Sigmoid colon (tissue), 7 donors: ENCODE measurements around the gene POLR1C. TPM values are rescaled to one million over a fixed set of nuclear protein-coding genes. Genes with fewer than 3 reads are reported as not detected.

ENCODE experiments used
- DNase-seq: peaks from one replicate; pipeline ENCODE4 v3.0.0-alpha.2; 2019
- H3K27ac ChIP-seq, 4 donors: fragments of 200-600 bp; sonication (generic); one replicate each; pipeline ENCODE4 v1.5.1; 2016 to 2019; ENCODE audit warnings: mild to moderate bottlenecking in 1 of 4
- H3K27me3 ChIP-seq, 3 donors: fragments of 200-600 bp; sonication (generic); one replicate each; pipeline ENCODE4 v1.5.1; 2019; ENCODE audit warnings: mild to moderate bottlenecking in 1 of 3
- H3K36me3 ChIP-seq, 4 donors: fragments of 200-600 bp; sonication (generic); one replicate each; pipeline ENCODE4 v1.5.1; 2016 to 2019
- H3K4me1 ChIP-seq, 4 donors: fragments of 200-600 bp; sonication (generic); one replicate each; pipeline ENCODE4 v1.5.1; 2017 to 2019
- H3K4me3 ChIP-seq, 4 donors: fragments of 200-600 bp; sonication (generic); one replicate each; pipeline ENCODE4 v1.5.1; 2017 to 2019; ENCODE audit warnings: mild to moderate bottlenecking in 2 of 4, moderate library complexity in 1 of 4
- H3K9me3 ChIP-seq, 4 donors: fragments of 200-600 bp in 3 of 4; sonication (generic) in 3 of 4; one replicate each; pipeline versions ENCODE4 v1.5.1 to v1.6.1; 2013 to 2019
- CTCF ChIP-seq, 4 experiments: fragments of 450-650 bp in 3 of 4; fragments of 200-600 bp in 1 of 4; IDR thresholded peaks; one replicate each; pipeline ENCODE4 v1.5.1; 2016 to 2019; ENCODE audit warnings: antibody characterized with exemption in 4 of 4, mild to moderate bottlenecking in 3 of 4, moderate library complexity in 2 of 4
- EP300 ChIP-seq, 4 donors: sonication (generic); formaldehyde crosslinking; IDR thresholded peaks; one replicate each; pipeline ENCODE4 v1.6.1; 2017; ENCODE audit warnings: antibody characterized with exemption in 4 of 4
- POLR2A ChIP-seq, 2 donors: fragments of 450-650 bp; IDR thresholded peaks; one replicate each; pipeline ENCODE4 v1.6.1; 2016; ENCODE audit warnings: antibody characterized with exemption in 2 of 2, mild to moderate bottlenecking in 2 of 2, moderate library complexity in 2 of 2
- POLR2AphosphoS5 ChIP-seq, 4 donors: sonication (generic); formaldehyde crosslinking; IDR thresholded peaks; one replicate each; pipeline ENCODE4 v1.6.1; 2017; ENCODE audit warnings: antibody characterized with exemption in 4 of 4
- WGBS, 2 donors: extraction: QIAGEN DNeasy Blood & Tissue Kit; methylation state at CpG; one replicate each; pipeline ENCODE4 v1.1.7; 2013; 5-methylcytosine and 5-hydroxymethylcytosine counted together
- intact Hi-C: fragments of 100-400 bp; cut with DNase I; formaldehyde crosslinking; loops from one replicate; pipeline ENCODE4 v1.15.1; 2023
- polyA plus RNA-seq, 3 donors: library from polyadenylated mRNA; stranded (reverse); fragments of 200-250 nt; gene quantifications; one replicate each; pipeline ENCODE4 v1.2.3, GENCODE V29; 2013
- total RNA-seq, 4 donors: library from RNA; depleted of rRNA; stranded (reverse); fragments of >200 nt; gene quantifications; one replicate each; pipeline ENCODE4 v1.1.0, GENCODE V29; 2016
- donor health status: healthy with polysubstance abuse.
- donor health status: Bipolar disorder and iron deficiency.
- donor health status: healthy.

The POLR1C gene
- total and polyA plus RNA-seq, 7 donors, result 11.9 to 39.5 (median 18.2) TPM

GRCh38 chr6:43516367-43516696, 557 bp upstream of the POLR1C start:
- Histone ChIP-seq H3K4me1 (peaks cover 0 to 41% (median 35%) of the 10 kb centered on the region in 4 donors), H3K36me3 (peaks cover 42 to 66% (median 51%) of the 10 kb centered on the region in 4 donors), H3K4me3 (peak overlapping the region; percentile 73 to 94 (median 79)), H3K27ac (peak overlapping the region; percentile 84 to 91 (median 85)), H3K9me3 (no peaks in the 10 kb centered on the region), H3K27me3 (no peaks in the 10 kb centered on the region)
- intact Hi-C loops, result loop anchor here (2.0 to 10.0 kb wide), 2 partner anchors 112 to 342 kb away; partner anchors contain the start of genes GTPBP2 and SRF
- no peak for DNase-seq
- 0 to 1% methylated on average over 10 of the region's 10 CpGs for WGBS, 2 donors
- TF ChIP-seq EP300 (IDR thresholded peaks at IDR 0.05), result no peak

- peak overlapping the region; percentile 84 to 91 (median 85) for H3K27ac ChIP-seq
- peaks cover 0 to 41% (median 35%) of the 10 kb centered on the region in 4 donors for H3K4me1 ChIP-seq
- peak in 1 of 4 experiments; percentile 7 for TF ChIP-seq CTCF (IDR thresholded peaks at IDR 0.05)
- TF ChIP-seq EP300 (IDR thresholded peaks at IDR 0.05), result no peak
- intact Hi-C loops, result loop anchor here (2.0 to 10.0 kb wide), 2 partner anchors 111 to 343 kb away; partner anchors contain the start of genes GTPBP2 and SRF
- no peaks in the 10 kb centered on the region for H3K27me3 ChIP-seq
- no peaks in the 10 kb centered on the region for H3K9me3 ChIP-seq
- peak overlapping the region; percentile 73 to 94 (median 79) for H3K4me3 ChIP-seq
- peaks cover 38 to 66% (median 52%) of the 10 kb centered on the region in 4 donors for H3K36me3 ChIP-seq
- no peak for DNase-seq
- 1 to 5% methylated on average over 10 of the region's 10 CpGs for WGBS, 2 donors
Observed at GRCh38 chr6:43517505-43518357, 842 bp downstream of the POLR1C start.

GRCh38 chr6:43520097-43520496, 3.2 kb downstream of the POLR1C start:
- DNase-seq, result no peak
- Histone ChIP-seq H3K4me3 (no peak overlapping the region), H3K27me3 (no peaks in the 10 kb centered on the region), H3K27ac (no peak overlapping the region), H3K36me3 (peaks cover 49 to 66% (median 52%) of the 10 kb centered on the region in 4 donors), H3K9me3 (no peaks in the 10 kb centered on the region), H3K4me1 (peaks cover 0 to 30% (median 26%) of the 10 kb centered on the region in 4 donors)
- TF ChIP-seq CTCF (IDR thresholded peaks at IDR 0.05) (no peak), EP300 (IDR thresholded peaks at IDR 0.05) (no peak), POLR2A (IDR thresholded peaks at IDR 0.05) (no peak), POLR2AphosphoS5 (IDR thresholded peaks at IDR 0.05) (no peak)
- intact Hi-C loops, result no loop called here
- 94 to 97% methylated on average over 8 of the region's 8 CpGs for WGBS, 2 donors

GRCh38 chr6:43521836-43522235, 4.9 kb downstream of the POLR1C start:
- no peaks in the 10 kb centered on the region for H3K9me3 ChIP-seq
- intact Hi-C loops, result no loop called here
- H3K4me1 ChIP-seq, result peaks cover 0 to 16% (median 14%) of the 10 kb centered on the region in 4 donors
- TF ChIP-seq EP300 (IDR thresholded peaks at IDR 0.05) (no peak), CTCF (IDR thresholded peaks at IDR 0.05) (no peak), POLR2AphosphoS5 (IDR thresholded peaks at IDR 0.05) (no peak), POLR2A (IDR thresholded peaks at IDR 0.05) (no peak)
- WGBS, 2 donors, result 79 to 92% methylated on average over 2 of the region's 2 CpGs
- H3K27ac ChIP-seq, result no peak overlapping the region
- no peak for DNase-seq
- no peak overlapping the region for H3K4me3 ChIP-seq
- H3K27me3 ChIP-seq, result no peaks in the 10 kb centered on the region
- peaks cover 49 to 78% (median 51%) of the 10 kb centered on the region in 4 donors for H3K36me3 ChIP-seq

GRCh38 chr6:43522547-43523261, 5.8 kb downstream of the POLR1C start:
- no peak overlapping the region for H3K4me3 ChIP-seq
- peaks cover 49 to 87% (median 59%) of the 10 kb centered on the region in 4 donors for H3K36me3 ChIP-seq
- no peaks in the 10 kb centered on the region for H3K9me3 ChIP-seq
- WGBS, 2 donors, result 91 to 94% methylated on average over 8 of the region's 8 CpGs
- TF ChIP-seq POLR2AphosphoS5 (IDR thresholded peaks at IDR 0.05) (no peak), EP300 (IDR thresholded peaks at IDR 0.05) (no peak), CTCF (IDR thresholded peaks at IDR 0.05) (no peak)
- intact Hi-C loops, result no loop called here
- H3K4me1 ChIP-seq, result peaks cover 0 to 13% (median 11%) of the 10 kb centered on the region in 4 donors
- DNase-seq, result no peak
- H3K27me3 ChIP-seq, result no peaks in the 10 kb centered on the region
- H3K27ac ChIP-seq, result no peak overlapping the region
